NCI-H187 treated with DMSO at 0.1 percent for 48 hours (cell line): ENCODE data around the gene ZNF518B.

Experiments used
- DNase-seq: peaks from one replicate; lab custom pipeline; 2025; lab: John Stamatoyannopoulos, UW

ZNF518B gene, protein sequence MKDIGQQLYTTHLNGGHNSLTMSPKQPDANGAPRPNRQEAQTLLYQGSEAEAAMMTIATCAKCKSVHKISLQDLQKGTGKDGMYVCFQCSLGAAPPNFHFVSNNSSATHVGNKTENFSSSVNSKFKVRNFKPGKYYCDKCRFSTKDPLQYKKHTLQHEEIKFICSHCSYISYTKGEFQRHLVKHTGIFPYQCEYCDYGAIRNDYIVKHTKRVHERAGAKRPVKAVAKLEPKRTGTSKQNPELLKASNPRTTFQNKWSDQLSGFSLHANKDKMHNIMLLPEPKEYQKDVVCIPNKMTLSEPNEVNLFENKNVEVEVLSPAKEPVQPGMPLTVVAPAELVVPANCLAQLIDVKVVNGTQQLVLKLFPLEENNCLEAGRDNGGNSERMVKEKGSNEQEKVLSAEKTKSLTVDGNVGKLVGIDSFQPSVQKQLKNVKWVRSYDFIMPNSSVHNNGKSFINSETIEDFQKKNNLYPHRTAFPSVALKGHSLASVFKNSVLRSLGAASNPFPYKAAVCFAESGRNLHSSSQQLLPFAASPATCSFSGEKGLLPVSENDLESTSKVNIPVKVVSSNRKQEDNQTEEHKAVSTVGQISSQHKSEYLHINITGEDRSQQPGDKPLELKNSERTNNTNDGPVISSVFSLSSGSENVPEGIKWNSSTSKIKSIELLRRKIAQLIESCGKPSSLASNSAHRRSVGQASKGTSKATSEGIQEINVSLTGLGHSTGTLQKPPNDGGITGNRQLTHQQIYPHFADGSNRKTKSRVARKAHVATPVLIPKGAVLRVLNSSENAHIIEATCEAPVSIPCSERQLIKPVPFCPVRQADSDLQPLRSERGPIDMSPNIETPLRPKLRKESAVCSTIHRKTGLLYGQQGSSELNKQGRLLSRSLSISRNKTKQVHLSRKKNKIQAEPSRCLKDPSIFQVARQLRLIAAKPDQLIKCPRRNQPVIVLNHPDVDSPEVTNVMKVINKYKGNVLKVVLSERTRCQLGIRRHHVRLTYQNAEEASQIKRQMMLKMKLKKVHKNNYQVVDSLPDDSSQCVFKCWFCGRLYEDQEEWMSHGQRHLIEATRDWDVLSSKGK

DNA sequence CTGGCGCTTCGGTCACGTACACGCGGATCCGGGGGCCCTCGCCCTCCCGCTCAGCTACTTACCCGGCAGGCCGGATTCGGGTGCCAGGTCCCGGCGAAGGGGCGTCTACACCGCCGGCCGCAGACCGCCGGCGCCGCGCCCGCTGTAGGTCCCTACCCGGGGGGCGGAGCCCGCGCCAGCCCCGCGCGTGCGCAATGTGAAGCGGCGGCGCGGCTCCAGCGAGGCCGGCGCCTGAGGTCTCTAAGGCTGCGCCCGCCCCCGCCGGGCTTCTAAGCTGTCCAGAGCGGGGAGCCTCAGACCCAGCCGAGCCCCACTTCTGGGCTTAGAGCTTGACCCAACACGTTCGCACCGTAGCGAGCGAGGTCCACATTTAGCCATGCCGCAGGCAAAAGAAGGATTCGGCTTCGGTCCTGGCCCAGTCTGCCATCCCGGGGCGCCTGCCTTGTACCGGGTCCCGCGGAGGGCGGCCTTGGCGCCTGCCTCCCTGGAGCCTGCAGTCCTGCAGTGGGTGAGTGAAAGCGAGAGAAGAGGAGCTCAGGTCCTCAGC lies at the start of gene ZNF518B:
TSS of gene ZNF518B (minus strand) at position 172 of the 547 bp plus-strand sequence. CDS start 11,098 bp downstream, outside the sequence.
- DNase-seq = no peak

DNA sequence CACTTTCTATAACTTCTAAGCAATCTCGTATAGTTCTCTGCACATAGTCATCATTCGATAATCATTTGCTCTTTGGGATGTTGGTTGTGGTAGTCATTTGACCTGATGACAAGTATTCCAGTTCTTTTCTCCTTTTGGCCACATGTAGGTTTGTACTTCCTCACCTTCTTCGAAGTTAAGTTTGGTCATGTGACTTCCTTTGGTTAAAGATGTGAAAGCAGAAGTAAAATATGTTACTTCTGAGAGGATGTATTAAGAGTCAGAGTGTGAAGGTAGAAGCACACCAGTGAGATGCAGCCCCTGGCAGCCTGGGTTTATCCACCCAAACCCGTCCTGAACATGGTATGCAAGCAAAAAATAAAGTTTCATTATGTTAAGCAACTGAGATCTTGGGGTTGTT lies 48.9 kb upstream of the ZNF518B start:
- DNase-seq = no peak

DNA sequence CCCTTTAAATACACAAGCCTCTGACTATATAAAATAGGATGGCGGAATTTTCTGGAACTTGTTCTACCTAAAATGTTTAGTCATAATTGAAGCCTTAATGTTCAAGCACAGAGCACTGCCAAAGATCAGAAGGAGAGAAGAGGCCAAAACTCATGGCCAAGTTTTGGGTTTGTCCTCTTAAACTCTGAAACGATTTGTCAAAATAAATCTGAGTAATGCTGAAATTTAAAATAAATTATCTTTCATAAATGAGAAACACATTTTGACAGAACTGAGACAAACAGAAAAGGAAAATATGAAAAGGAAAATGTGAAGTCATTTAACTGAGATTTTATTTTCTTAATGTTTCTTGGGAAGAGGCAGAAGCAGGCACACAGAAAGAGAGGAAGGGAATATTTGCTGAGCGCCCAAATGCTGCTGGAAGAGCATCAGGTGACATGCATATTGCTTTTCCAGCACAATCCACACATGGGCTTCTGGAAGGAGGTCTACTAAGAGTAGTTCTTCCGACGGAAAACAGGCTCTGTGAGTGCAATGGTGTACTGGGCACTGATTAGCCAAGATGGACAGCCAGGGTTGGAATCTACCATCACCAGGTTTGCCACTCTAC lies 47.4 kb upstream of the ZNF518B start:
- no peak for DNase-seq

DNA sequence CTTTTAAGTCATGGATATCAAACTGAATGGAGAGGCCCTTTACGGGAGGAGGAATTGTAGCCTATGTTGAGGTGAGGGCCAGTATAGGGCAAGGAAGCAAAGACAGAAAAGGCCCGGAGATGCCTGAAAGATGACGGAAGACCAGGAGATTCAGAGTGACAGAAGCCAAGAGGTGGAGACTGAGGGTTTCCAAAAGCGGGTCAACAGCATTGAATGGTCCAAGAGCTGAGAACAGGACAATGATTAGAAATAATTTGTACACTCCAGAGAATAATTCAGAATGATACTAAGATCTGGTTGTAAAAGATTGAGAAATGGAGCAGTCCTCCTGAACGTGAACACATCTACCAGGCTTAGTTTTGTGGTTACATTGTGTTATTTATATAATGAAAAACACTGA lies 45.5 kb upstream of the ZNF518B start:
- no peak for DNase-seq

DNA sequence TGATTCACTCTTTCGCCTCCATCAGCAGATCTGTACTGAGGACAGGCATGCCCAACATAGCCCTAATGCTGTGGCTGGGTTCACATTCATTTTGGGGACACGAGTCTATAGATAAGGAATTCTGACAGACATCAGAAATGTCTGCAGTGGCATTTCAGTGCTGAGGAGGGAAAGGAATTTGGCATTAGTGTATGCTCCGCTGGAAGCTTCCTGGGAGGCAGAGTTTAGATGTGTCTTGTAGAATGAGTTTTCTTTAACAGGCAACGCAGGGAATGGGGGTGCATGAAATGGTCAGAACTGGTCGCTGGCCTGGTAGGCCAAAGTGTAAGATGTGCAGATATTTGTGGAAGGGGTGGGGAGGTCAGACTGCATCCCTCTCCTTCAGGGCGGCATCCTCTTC lies 43.5 kb upstream of the ZNF518B start:
- DNase-seq = no peak

DNA sequence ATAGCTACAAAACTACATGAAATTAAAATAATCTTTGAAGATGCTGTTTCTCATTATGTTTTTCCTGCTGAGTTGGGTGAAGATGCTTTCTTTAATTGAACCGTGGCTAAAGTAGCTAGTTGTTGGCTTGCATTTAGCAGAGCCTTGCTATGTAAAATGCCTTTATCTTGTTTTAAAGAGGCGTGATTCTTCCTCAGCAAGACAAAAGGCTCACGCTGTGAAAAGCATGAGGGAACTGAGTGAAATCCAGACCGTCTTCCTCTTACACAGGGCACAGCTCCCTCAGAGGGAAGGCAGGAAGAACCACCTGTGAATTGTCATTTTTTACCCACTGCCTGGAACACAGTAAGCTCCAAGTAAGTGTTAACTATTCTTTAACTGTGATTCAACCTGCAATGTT lies 39.0 kb upstream of the ZNF518B start:
- no peak for DNase-seq

DNA sequence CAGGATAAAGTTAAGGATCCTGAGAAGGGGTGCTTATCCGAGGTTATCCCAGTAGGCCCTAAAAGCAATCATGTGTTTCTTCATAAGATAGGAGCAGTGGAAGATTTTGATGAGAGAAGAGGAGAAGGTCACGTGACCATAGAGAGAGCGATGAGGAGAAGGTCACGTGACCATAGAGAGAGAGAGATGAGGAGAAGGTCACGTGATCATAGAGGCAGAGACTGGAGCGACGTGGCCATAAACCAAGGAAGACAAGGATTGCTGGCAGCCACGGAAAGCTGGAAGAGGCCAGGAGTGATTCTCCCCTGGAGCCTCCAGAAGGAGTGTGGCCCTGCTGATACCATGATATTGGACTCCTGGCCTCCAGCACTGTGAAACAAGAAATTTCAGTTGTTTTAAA lies 38.4 kb upstream of the ZNF518B start:
- no peak for DNase-seq

DNA sequence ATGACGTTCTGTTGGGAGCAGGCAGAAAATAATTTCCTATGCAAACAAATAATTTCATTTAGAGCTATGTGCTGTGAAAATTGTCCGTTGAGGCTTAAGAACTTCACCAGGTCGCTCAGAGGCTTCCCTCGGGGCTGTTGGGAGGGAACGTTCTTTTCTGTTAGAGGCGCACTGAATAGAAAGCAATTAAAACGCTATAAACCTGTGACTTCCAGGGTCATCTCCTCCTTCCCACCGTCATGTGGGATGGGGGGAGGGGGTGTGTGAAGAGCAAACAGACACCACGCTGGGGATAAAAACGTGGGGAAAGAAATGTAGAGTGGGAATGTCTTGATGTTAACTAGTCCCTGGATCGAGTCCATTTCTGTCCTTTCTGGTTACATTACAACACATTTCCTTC lies 35.2 kb upstream of the ZNF518B start:
- DNase-seq = no peak

DNA sequence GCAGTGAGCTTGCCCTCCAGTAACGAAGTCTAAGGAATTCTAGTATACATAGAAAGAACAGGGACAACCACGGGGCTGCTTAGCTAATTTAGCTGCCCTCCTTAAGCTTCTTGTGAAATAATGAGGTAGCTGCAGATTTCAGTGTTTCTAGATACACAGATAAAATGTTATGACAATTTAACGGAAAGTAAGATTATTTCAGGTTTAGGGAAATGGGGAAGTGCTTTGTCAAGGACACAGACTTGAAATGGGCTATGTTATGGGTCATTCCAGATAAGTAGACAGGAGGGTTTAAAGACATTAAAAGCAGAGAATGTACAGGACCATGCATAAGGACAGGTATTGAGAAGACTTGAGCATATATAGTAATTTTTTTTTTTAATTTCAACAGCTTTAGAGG lies 34.2 kb upstream of the ZNF518B start:
- DNase-seq = no peak

DNA sequence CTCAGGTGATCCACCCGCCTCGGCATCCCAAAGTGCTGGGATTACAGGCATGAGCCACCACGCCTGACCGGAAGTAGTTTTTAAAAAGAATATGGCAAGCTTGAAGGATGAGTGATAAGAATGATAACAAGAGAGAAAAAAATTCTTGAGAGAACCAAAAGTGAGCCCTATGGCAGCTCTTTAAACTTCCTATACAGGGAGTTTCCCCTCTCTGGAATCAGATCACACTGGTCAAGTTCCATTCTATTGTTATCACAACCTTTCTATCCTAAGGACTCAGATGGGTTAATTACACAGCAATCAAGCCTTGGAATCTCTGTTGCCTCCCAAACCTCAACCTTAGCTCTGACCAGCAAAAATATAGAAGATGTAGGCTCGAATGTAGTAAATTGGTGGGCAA lies 33.8 kb upstream of the ZNF518B start:
- DNase-seq = no peak

DNA sequence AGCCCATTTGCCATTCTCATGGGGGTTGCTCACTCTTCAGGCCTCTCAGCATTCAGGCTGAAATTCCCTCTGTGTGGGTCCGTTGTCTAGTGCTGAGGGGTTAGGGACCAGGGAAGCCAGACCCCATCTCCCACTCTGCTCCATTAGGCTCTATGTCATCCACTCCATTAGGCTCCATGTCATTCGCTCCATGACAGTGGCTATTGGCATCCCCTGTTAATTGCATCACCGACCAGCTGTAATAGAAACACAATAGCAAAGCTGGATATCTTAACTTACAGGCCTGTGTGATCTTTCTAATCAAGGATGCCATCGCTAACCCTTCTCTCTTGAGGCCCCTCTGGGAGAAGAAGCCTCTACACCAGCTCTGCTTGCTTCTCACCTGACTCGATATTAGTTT lies 25.7 kb upstream of the ZNF518B start:
- no peak for DNase-seq

DNA sequence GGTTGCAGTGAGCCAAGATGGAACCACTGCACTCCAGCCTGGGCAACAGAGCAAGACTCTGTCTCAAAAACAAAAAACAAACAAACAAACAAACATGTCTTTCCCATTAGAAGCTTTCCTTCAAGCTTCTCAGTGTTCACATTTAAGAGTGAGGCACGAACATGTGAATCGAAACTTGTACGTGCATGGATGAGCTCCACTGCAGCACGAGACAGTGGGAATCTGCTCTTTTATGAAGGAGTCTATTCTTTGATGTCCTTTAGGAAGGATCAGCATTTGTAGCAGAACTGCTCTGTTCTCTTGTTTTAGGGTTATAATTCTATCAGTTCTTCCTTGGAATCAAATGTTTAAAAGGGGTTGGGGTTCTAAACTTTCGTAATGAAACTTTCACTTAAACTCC lies 23.4 kb upstream of the ZNF518B start:
- DNase-seq = no peak

DNA sequence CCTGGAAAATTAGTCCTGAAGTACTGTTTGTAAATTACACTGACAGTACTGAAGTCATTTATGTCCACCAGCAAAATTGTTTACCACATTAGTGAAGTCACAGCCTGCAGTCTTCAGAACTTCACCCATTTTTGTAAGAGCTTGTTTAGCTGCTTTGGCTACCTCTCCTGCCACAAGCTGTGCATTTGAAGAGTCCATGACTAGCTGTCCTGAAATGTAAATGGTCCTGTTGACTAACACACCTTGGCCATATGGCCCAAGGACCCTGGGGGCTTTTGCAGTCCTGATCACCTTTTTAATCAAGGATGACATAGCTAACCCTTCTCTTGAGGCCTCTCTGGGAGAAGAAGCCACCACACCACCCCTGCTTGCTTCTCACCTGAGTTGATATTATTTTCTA lies 21.4 kb upstream of the ZNF518B start:
- DNase-seq = no peak

DNA sequence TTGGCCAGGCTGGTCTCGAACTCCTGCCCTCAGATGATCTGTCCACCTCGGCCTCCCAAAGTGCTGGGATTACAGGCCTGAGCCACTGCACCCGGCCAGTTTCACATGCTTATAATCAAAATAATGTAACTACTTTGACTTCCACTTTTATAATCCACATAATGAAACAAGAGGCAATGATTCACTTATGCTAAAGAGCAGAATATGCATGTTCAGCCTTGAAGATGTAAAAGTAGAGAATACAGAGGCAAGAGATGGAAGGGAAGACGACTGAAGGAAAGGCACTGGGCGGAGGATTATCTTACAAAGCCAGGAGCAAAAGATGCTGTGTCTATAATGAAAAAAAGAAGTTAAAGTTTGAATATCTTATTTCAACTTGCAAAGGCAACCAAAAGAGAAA lies 13.3 kb upstream of the ZNF518B start:
- no peak for DNase-seq

DNA sequence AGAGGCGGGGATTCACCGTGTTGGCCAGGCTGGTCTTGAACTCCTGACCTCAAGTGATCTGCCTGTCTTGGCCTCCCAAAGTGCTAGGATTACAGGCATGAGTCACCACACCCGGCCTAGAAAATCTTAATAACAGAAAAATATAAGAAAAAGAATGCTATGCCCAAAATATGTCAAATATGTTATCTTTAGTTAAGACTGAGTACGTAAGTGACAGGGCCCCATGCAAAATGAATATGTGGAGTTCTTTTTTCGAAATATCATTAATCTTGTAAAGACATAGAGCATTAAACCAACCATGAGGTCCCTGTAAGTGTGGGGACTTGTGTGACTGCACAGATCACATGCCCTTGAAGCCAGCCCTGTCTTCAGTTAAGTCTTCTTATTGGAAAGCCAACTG lies 8.9 kb upstream of the ZNF518B start:
- no peak for DNase-seq

DNA sequence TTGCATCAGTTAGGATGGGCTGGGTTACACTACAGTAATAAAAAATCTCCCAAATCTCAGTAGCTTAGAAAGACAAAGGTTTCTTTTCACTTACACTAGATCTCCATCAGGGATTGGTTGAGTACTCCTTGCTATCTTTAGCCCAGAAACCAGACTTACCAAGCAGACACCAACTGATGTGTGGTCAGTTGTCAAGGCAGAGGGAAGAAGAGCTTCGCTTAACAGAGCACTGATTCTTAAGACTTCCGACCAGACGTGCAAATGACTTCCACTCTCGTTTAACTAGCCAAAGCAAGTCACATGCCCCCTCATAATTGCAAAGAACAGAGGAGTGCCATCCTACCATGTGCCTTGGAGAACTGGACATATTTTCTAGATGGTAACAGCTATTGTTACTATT lies 5.7 kb upstream of the ZNF518B start:
- DNase-seq = no peak

DNA sequence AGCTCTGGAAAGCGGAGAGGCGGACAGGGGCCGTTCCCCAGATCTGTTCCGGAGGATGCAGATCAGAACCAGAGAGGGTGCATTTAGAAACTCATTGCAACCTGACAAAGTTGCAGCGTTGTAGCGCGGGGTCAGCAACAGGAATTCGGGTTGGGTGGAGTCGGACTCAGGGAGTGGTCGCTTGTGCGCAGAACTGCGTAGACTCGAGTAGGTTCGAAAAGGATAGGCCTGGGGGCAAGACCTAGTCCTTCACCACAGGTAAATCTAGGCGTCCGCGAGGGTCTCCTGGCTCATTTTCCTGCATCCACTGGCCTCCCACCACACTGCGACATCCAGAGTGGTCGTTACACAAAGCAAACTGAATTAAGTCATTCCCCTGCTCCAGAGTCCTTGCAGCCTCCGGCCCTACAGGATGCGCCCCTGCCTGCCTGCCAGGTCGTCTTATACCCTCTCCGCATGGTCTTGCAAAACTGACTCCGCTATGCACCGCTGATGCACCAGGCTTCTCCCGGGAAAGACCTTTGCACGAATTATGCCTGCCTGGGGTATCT lies 4.7 kb upstream of the ZNF518B start:
- DNase-seq = no peak

DNA sequence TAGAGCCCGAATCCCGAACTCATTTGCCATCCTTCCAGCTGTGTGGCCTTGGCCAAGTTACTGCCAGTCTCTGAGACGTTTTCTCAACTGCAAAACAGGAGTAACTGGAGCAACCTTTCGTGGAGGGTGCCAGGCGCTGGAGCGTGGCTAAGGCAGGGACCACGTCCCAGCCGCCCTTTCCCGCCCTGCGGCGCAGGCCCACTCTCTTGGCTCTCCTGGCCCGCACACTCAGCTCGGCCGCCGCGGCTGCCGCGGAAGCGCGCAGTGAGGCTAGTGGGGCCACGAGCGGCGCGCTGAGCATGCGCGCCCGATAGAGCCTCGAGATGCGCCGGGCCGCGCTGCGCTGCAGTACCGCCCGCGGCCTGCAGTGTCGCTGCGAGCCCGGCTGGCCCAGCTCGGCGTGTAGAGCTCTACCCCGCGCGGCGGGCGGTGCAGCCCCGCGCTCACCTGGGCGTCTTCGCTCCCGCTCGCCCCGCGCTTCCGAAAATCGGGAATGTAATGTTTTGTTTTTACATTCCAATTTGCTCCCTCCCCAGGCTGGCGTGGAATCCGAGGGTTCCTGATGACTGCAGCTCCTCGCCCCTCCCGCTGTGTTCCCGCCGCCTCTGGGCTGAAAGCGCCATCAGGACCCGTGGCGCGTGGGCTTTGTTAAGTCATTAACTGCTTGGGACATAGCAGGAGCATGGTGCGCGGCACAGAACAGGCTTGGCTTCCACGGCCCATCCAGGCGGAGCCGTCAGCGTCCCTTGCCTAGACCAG lies 4.0 kb upstream of the ZNF518B start:
- no peak for DNase-seq

DNA sequence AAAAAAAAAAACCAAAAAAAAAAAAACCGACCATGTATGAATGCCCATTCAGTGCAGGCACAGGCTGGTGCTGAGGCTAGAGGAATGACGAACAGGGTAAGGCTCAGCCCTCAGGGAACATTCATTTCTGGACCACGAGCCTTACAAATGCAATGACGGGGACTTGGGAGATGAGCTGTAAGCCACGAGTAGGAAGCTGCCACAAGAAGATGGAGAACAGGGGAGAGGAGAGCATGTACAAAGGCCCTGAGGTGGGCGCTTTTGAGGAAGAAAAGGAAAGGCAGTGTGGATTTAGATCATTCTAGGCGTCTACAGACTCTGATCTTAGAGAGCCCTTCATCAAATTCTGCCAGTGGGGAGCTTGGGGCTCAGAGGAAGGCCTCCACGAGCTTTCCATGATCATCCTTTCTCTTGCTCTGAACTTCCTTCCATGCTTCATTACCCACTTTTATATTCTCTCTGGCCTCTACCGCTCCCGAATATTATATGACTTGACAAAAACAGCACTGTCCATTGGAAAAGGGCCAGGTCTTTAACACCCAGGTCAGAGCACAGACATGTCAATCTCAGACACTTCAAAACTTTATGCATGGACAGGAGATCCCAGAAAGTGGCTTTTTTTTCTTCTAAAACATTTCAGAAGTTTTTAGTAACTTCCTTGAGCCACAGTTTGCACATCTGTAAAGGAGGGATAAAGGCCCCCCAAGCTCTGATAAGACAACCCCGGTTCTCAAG lies 3.3 kb upstream of the ZNF518B start:
- DNase-seq = no peak

DNA sequence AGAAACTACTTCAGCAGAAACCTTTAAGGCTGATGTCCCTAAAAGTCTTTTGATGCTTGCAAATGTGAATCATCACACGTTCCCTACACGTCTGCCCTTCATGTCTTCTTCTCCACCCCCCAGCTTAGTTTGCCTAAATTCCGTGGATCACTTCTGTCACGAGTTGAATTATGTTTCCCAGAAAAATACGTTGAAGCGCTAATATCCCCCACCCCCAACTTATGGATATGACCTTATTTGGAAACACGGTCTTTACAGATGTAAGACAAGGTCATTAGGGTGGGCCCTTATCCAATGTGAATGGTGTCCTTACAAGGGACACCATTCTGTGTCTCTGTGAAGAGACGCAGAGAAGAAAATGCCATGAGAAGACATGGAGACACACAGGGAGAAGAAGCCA lies 2.1 kb upstream of the ZNF518B start:
- DNase-seq = no peak
